Pancreas (tissue), 10 donors: ENCODE data around the gene B3GALT5. TPM values are rescaled to one million over a fixed set of nuclear protein-coding genes. Genes with fewer than 3 reads are reported as not detected.

Experiments used
- ATAC-seq, 4 donors: fragments of 200-7000 bp; cut with Tn5 transposase; one replicate each; pipeline versions ENCODE4 v1.8.0 to v1.9.1; 2020; ENCODE audit warnings: mild to moderate bottlenecking in 4 of 4, moderate library complexity in 4 of 4
- DNase-seq, 6 donors: peaks; one replicate each; pipeline ENCODE4 v3.0.0-alpha.2; 2020
- FAIRE-seq: peaks from 2 replicates; lab custom pipeline; 2012; peaks lifted over from hg19 to GRCh38; lab: Jason Lieb, UNC
- H3K27ac ChIP-seq, 4 donors: fragments of 200-600 bp; sonication (generic); 1 replicate in 3 of 4; 2 replicates in 1 of 4; pipeline versions ENCODE4 v1.5.0 to v1.8.0; 2020
- H3K27me3 ChIP-seq, 4 donors: fragments of 200-600 bp; one replicate each; pipeline ENCODE4 v1.8.0; 2021
- H3K36me3 ChIP-seq, 3 donors: fragments of 200-600 bp; sonication (generic) in 1 of 3; one replicate each; pipeline versions ENCODE4 v1.5.0 to v1.8.0; 2020 to 2021
- H3K4me1 ChIP-seq, 3 donors: fragments of 200-600 bp; one replicate each; pipeline ENCODE4 v1.8.0; 2021
- H3K4me3 ChIP-seq, 4 donors: fragments of 200-600 bp; sonication (generic) in 2 of 4; one replicate each; pipeline versions ENCODE4 v1.5.0 to v1.8.0; 2020 to 2021
- H3K9me3 ChIP-seq, 4 donors: fragments of 200-600 bp; one replicate each; pipeline ENCODE4 v1.8.0; 2021
- WGBS, 2 donors: extraction: QIAGEN DNeasy Blood & Tissue Kit; methylation state at CpG; one replicate each; pipeline ENCODE4 v1.1.7; 2013; 5-methylcytosine and 5-hydroxymethylcytosine counted together
- intact Hi-C, 3 donors: fragments of 100-400 bp; cut with DNase I; formaldehyde crosslinking; loops; one replicate each; pipeline versions ENCODE4 v1.11.1 to v1.14.2; 2022
- polyA plus RNA-seq, 2 donors: library from polyadenylated mRNA; stranded (reverse); fragments of 200-250 nt; gene quantifications; one replicate each; pipeline ENCODE4 v1.2.3, GENCODE V29; 2013
- total RNA-seq, 6 donors: library from RNA; stranded (reverse); fragmentation: NEBNext Ultra II Directional in 4 of 6; extraction: Animal tissue kit (Norgen Biotek cat#: 25700) in 4 of 6; gene quantifications; one replicate each; pipeline versions ENCODE4 v1.2.1 to v1.2.4, GENCODE V29; 2021 to 2023
- TF ChIP-seq, protein P1 (sequence below), 4 donors: fragments of 200-600 bp; sonication (generic) in 3 of 4; IDR thresholded peaks; one replicate each; pipeline versions ENCODE4 v1.5.0 to v1.8.0; 2021; ENCODE audit warnings: antibody characterized with exemption in 4 of 4
- donor health status: healthy with polysubstance abuse.
- donor health status: DM: no; HTN: no; CAD: no; lungs with moderate emphysema.
- donor health status: DM: no; HTN: no; CAD: no.
- donor health status: control.
- donor health status: control.
- donor health status: Bipolar disorder and iron deficiency.
- donor health status: DM: yes; HTN: yes; CAD: no.
- donor health status: DM: no; HTN: no; CAD: no.
- donor health status: DM: no; HTN: no; CAD: no.
- donor health status: DM: yes; HTN: yes; CAD: no.

Gene B3GALT5
- total and polyA plus RNA-seq, 8 donors: 2.0 to 8.1 (median 4.0) TPM

DNA sequence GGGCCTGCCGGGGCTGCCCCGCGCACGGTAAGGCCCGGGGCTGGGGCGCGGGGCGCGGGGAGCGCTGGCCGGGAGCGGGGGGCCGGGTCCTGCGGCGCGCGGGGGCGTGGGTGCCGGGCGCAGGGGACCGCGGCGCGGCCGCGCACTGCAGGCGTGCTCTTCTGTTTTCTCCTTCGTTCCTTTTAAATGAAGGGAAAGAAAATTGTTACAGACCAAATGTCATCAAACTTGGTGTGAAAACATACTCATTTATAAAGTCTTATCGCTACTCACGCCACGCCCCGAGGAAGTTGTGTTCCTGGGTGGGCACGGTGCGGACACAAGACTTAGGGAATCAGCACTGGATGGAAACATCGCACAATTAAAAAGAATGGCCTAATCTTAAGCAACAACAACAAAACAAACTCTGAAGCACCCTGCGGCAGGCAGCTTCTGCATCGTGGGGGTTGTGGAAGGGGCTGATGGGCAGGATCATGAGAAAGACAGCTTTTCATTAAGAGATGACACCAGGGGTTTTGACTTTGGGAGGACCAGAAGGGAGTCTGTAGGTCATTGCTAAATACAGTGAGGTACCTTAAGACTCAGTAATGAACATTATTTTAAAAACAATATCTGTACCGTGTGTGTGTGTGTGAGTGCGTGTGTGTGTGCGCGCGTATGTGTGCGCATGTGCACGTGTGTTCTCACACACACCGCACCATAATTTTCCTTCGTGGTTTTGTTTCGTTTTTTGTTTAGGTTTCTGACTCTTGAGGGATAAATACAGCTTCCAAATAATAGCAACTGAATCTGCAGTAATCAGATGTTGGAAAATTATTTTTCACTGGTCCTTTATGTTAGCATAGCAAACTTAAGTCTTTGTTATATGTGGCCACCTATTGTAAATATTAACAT lies 548 bp downstream of the B3GALT5 start:
- H3K4me3 ChIP-seq: peak overlapping the region in 3 of 4 donors; percentile 29 to 48 (median 40)
- FAIRE-seq (no peak), ATAC-seq (peak in 1 of 4 donors; percentile 42), DNase-seq (no peak)
- WGBS, 2 donors: 10 to 13% methylated on average over 43 to 47 of the region's 47 CpGs
- H3K4me1 ChIP-seq: peaks cover 0 to 6% (median 0%) of the 10 kb centered on the region in 3 donors
- peak overlapping the region in 1 of 4 donors; percentile 71 for H3K27ac ChIP-seq
- TF ChIP-seq, protein P1, sequence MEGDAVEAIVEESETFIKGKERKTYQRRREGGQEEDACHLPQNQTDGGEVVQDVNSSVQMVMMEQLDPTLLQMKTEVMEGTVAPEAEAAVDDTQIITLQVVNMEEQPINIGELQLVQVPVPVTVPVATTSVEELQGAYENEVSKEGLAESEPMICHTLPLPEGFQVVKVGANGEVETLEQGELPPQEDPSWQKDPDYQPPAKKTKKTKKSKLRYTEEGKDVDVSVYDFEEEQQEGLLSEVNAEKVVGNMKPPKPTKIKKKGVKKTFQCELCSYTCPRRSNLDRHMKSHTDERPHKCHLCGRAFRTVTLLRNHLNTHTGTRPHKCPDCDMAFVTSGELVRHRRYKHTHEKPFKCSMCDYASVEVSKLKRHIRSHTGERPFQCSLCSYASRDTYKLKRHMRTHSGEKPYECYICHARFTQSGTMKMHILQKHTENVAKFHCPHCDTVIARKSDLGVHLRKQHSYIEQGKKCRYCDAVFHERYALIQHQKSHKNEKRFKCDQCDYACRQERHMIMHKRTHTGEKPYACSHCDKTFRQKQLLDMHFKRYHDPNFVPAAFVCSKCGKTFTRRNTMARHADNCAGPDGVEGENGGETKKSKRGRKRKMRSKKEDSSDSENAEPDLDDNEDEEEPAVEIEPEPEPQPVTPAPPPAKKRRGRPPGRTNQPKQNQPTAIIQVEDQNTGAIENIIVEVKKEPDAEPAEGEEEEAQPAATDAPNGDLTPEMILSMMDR (IDR thresholded peaks at IDR 0.05): no peak
- intact Hi-C loops: no loop called here
- no peaks in the 10 kb centered on the region for H3K36me3 ChIP-seq
- no peaks in the 10 kb centered on the region for H3K27me3 ChIP-seq
- H3K9me3 ChIP-seq: no peaks in the 10 kb centered on the region

DNA sequence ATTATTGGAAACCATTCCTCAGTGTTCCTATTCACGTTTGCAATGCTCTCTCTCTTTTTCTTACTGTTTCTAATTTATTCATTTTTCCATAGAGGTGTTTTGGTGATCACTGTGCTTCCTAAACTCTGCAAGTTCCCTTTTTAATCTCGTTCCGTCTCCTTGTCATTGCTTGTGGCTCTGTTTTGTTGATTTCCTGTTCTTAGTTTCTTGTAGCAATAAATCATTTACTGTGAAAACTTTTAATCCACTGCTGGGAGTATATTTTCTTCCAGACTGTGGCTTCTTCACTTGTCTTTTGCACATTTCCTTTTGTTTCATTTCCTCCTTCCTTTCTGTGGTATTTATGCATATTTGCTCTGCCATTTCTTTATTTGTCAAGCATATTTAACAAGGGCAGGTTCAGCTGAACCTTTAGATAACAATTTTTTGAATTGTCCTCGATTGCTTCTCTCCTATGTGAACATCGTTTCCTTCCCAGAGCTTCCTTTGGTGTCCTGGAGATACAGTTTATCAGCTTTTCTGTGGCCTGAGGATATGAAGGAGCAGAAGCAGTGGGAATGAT lies 3.6 kb downstream of the B3GALT5 start:
- ATAC-seq (no peak), DNase-seq (no peak), FAIRE-seq (peak; percentile 20)
- Histone ChIP-seq H3K27ac (peak overlapping the region in 1 of 4 donors; percentile 47), H3K4me1 (peaks cover 0 to 6% (median 4%) of the 10 kb centered on the region in 3 donors), H3K4me3 (no peak overlapping the region), H3K9me3 (no peaks in the 10 kb centered on the region), H3K27me3 (no peaks in the 10 kb centered on the region), H3K36me3 (no peaks in the 10 kb centered on the region)
- WGBS, 2 donors: 29 to 37% methylated on average over 5 of the region's 5 CpGs
- TF ChIP-seq, protein P1 (IDR thresholded peaks at IDR 0.05): no peak
- intact Hi-C loops: no loop called here

DNA sequence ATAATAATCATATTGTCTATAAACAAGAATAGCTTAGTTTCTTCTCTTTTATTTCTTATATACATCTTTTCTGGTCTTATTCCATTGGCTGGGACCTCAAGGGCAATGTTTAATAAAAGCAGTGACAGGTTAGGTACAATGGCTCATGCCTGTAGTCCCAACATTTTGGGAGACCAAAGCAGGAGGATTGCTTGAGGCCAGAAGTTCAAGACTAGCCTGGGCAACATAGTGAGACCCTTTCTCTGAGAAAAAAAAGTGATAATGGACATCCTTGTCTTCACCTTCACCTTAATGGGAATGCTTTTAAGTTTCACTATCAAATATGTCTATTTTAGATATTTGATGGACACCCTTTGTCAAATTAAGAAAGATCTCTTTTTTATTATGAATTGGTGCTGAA lies 8.1 kb downstream of the B3GALT5 start:
- DNase-seq (no peak), ATAC-seq (no peak), FAIRE-seq (no peak)
- H3K4me3 ChIP-seq: no peak overlapping the region
- H3K27ac ChIP-seq: no peak overlapping the region
- TF ChIP-seq, protein P1 (IDR thresholded peaks at IDR 0.05): no peak
- no peaks in the 10 kb centered on the region for H3K9me3 ChIP-seq
- intact Hi-C loops: no loop called here
- no peaks in the 10 kb centered on the region for H3K36me3 ChIP-seq
- peaks cover 0 to 14% (median 3%) of the 10 kb centered on the region in 3 donors for H3K4me1 ChIP-seq
- no peaks in the 10 kb centered on the region for H3K27me3 ChIP-seq

DNA sequence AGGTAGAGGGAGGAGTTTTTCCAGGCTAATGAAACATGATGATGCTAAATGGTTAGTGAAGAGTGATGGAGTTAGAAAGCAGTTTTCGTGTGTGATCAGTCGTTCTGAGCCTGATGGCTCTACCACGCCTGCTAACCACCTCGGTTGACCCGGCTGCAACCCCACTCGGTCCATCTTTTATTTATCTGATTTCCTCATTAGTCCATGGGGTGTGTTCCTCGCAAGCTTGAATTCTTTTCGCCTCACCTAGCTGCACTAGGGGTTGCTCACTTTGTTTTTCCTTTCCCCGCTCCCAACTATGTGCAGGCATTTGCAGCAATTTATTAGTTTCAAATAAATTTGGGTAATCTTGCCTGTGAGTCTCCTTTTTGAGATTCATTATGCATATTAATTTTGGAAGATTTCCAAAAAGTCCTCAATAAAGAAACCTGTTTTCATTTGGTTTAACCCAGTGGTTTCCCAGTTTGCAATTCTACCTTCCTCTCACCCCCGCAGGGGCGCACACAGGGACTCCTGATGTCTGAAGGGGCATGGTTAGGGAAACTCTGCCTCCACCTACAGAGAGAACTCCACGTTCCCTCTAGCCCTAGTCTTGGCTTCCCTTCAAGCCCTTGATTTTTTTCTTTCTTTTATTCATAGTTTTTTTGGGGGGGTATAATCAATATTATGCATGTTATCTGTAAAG lies 12.6 kb downstream of the B3GALT5 start:
- Histone ChIP-seq H3K27ac (no peak overlapping the region), H3K9me3 (no peaks in the 10 kb centered on the region), H3K4me3 (no peak overlapping the region), H3K36me3 (no peaks in the 10 kb centered on the region), H3K27me3 (no peaks in the 10 kb centered on the region), H3K4me1 (peaks cover 0 to 14% (median 0%) of the 10 kb centered on the region in 3 donors)
- TF ChIP-seq, protein P1 (IDR thresholded peaks at IDR 0.05): no peak
- intact Hi-C loops: no loop called here
- ATAC-seq (peak in 3 of 4 donors; percentile 18 to 74 (median 40)), DNase-seq (no peak), FAIRE-seq (no peak)
- 82 to 85% methylated on average over 12 of the region's 12 CpGs for WGBS, 2 donors
